Suprapubic skin (tissue), 3 donors: ENCODE results near the gene DOCK6.

ENCODE experiments used
- EP300 ChIP-seq: sonication (generic); formaldehyde crosslinking; IDR thresholded peaks from one replicate; pipeline ENCODE4 v1.6.1; 2017; ENCODE audit warnings: antibody characterized with exemption
- TF ChIP-seq, protein P1 (sequence below), 2 donors: fragments of 200-600 bp in 1 of 2; fragments of 450-650 bp in 1 of 2; sonication (generic) in 1 of 2; IDR thresholded peaks; one replicate each; pipeline ENCODE4 v1.5.1; 2016 to 2019; ENCODE audit warnings: antibody characterized with exemption in 2 of 2, mild to moderate bottlenecking in 1 of 2, moderate library complexity in 1 of 2

DNA sequence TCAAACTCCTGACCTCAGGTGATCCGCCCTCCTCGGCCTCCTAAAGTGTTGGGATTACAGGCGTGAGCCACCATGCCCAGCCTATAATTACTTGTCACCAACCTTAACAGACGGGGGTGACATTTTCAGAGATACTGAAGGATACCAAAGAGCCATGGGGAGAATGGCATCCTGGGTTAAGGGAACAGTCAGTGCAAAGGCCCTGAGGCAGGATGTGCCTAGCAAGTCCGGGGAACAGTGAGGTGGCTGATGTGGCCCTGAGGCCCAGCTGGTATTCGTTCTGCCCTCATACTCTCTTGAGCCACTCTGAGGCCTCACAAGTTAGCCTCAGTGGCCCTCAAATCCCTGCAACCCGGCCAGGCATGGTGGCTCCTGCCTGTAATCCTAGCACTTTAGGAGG, 37.9 kb downstream of the DOCK6 start:
- TF ChIP-seq, protein P1, sequence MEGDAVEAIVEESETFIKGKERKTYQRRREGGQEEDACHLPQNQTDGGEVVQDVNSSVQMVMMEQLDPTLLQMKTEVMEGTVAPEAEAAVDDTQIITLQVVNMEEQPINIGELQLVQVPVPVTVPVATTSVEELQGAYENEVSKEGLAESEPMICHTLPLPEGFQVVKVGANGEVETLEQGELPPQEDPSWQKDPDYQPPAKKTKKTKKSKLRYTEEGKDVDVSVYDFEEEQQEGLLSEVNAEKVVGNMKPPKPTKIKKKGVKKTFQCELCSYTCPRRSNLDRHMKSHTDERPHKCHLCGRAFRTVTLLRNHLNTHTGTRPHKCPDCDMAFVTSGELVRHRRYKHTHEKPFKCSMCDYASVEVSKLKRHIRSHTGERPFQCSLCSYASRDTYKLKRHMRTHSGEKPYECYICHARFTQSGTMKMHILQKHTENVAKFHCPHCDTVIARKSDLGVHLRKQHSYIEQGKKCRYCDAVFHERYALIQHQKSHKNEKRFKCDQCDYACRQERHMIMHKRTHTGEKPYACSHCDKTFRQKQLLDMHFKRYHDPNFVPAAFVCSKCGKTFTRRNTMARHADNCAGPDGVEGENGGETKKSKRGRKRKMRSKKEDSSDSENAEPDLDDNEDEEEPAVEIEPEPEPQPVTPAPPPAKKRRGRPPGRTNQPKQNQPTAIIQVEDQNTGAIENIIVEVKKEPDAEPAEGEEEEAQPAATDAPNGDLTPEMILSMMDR (IDR thresholded peaks at IDR 0.05) = no peak
- no peak for TF ChIP-seq EP300
